Cardiac muscle cell (in vitro differentiated cells and primary cell): ENCODE measurements around the gene ANKRD11. TPM values are rescaled to one million over a fixed set of nuclear protein-coding genes. Genes with fewer than 3 reads are reported as not detected.

Experiments
- DNase-seq, 2 donors: peaks; one replicate each; pipeline versions ENCODE4 v3.0.0 to v3.0.0-alpha.2; 2010 to 2017; ENCODE audit warnings: low read depth in 1 of 2, low spot score in 1 of 2
- H3K27ac ChIP-seq: fragments of 200-600 bp; sonication (generic); 2 replicates; pipeline ENCODE4 v1.5.1; 2016
- H3K27me3 ChIP-seq: fragments of 200-600 bp; sonication (generic); 2 replicates; pipeline ENCODE4 v1.6.0; 2016; ENCODE audit warnings: control low read depth
- H3K36me3 ChIP-seq: fragments of 200-600 bp; sonication (generic); 2 replicates; pipeline ENCODE4 v1.5.1; 2016; ENCODE audit warnings: control low read depth
- H3K4me1 ChIP-seq: fragments of 200-600 bp; sonication (generic); 2 replicates; pipeline ENCODE4 v1.8.1; 2017; ENCODE audit warnings: low read depth, mild to moderate bottlenecking, mixed run types
- H3K4me3 ChIP-seq: fragments of 200-600 bp; sonication (generic); 2 replicates; pipeline ENCODE4 v1.5.1; 2016; ENCODE audit warnings: mild to moderate bottlenecking
- H3K9me3 ChIP-seq: fragments of 200-600 bp; sonication (generic); 2 replicates; pipeline ENCODE4 v1.5.1; 2017; ENCODE audit warnings: low read depth, mild to moderate bottlenecking, control low read depth
- polyA plus RNA-seq: library from polyadenylated mRNA; unstranded; fragments of >200 nt; fragmentation: Nextera tagmentation; extraction: Ambion mirVana; gene quantifications from 2 replicates; pipeline ENCODE4 v1.2.1, GENCODE V29; 2016
- total RNA-seq: library from RNA; depleted of rRNA; stranded (reverse); fragments of >200 nt; gene quantifications from 2 replicates; pipeline ENCODE4 v1.2.3, GENCODE V29; 2016
- TF ChIP-seq, protein P1 (sequence below): IDR thresholded peaks from 2 replicates; pipeline ENCODE4 v1.5.1; 2012; ENCODE audit warnings: low read depth, mild to moderate bottlenecking, low read length

Gene ANKRD11
- total and polyA plus RNA-seq, 2 experiments from 2014 or later = 111 to 131 TPM

DNA sequence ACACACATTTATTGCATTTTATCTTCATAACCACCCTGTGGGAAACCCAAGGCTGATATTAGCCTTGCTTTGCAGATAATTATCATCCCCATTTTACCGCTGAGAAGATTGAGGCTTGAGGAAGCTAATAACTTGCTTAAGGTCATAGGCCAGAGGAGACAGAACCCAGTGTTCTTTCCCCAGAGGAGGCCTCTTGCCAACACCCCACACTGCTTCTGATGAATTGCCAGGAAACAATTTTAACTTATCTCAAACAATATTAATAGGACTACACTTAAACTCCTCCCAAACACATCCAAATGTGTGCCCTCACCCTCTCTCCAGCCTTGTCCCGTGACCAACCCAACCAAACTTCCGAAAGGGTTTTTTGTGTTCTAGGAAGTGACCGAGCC lies 15.7 kb upstream of the ANKRD11 start:
- TF ChIP-seq, protein P1, sequence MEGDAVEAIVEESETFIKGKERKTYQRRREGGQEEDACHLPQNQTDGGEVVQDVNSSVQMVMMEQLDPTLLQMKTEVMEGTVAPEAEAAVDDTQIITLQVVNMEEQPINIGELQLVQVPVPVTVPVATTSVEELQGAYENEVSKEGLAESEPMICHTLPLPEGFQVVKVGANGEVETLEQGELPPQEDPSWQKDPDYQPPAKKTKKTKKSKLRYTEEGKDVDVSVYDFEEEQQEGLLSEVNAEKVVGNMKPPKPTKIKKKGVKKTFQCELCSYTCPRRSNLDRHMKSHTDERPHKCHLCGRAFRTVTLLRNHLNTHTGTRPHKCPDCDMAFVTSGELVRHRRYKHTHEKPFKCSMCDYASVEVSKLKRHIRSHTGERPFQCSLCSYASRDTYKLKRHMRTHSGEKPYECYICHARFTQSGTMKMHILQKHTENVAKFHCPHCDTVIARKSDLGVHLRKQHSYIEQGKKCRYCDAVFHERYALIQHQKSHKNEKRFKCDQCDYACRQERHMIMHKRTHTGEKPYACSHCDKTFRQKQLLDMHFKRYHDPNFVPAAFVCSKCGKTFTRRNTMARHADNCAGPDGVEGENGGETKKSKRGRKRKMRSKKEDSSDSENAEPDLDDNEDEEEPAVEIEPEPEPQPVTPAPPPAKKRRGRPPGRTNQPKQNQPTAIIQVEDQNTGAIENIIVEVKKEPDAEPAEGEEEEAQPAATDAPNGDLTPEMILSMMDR = no peak
- H3K4me3 ChIP-seq = no peak overlapping the region
- no peak overlapping the region for H3K27ac ChIP-seq
- DNase-seq = peak in 1 of 2 donors; percentile 51
- no peaks in the 10 kb centered on the region for H3K27me3 ChIP-seq
- peaks cover 7% of the 10 kb centered on the region for H3K36me3 ChIP-seq
- H3K4me1 ChIP-seq = no peaks in the 10 kb centered on the region
- no peaks in the 10 kb centered on the region for H3K9me3 ChIP-seq

DNA sequence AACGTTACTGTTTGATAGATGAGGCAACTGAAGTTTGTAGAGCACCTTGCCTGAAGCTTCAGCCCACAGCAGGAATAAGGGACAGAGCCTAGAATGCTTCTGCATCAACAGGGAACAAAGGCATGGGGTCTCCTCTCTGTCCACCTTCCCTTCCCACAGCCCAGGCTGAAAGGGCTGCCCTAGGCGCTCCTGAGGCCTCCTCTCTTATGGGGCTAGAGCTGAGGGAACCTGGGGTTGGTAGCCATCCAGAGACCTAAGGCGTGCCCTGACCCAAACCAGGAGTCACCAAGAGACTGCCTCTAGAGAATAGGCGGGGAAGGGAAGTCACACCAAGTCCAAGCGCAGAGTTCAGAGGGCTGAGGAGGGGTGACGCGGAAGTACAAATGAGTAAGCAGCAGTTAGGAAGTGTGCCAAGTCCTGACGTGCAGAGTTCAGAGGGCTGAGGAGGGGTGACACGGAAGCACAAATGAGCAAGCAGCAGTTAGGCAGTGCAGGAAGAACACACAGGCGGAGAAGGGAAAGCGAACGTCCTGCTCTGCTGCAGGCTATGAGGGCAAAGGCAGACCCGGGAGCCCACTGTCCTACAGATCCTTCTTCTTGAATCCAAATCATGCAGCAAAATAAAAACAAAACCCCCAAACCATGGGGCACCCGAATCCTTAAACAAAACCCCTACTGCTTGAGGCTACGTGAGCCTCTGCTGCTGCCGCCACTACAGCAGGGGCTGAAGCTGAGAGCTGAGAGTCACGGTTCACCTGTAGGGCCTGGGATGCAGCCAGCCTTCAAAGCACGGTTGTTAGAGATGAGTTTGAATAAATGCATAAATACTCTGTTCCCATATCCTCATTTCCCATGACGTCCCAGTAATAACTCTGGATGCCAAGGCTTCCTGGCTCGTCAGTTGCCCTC lies 15.1 kb upstream of the ANKRD11 start:
- Histone ChIP-seq H3K9me3 (no peaks in the 10 kb centered on the region), H3K27me3 (no peaks in the 10 kb centered on the region), H3K4me3 (no peak overlapping the region), H3K36me3 (peaks cover under 1% of the 10 kb centered on the region), H3K4me1 (no peaks in the 10 kb centered on the region), H3K27ac (no peak overlapping the region)
- peak in 1 of 2 donors; percentile 94 for DNase-seq
- TF ChIP-seq, protein P1 = no peak

DNA sequence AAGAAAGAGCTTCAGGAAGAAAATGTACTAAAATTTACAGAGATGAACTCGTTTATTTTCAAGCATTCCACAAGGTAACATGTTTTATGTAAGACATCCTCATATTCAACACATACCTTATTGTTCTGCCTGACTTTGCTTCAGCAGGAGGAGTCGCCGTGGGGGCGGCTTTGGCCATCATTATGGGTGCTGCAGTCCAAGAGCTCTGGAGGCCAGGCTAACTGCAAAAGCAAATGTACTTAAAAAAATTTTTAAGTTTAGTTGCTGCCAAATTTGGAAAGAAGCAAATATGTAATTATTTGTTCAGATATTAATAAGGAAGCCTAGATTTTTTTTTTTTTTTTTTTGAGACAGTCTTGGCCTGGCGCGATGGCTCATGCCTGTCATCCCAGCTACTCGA lies 13.7 kb upstream of the ANKRD11 start:
- TF ChIP-seq, protein P1 = no peak
- DNase-seq = no peak
- Histone ChIP-seq H3K9me3 (no peaks in the 10 kb centered on the region), H3K36me3 (no peaks in the 10 kb centered on the region), H3K4me3 (no peak overlapping the region), H3K4me1 (no peaks in the 10 kb centered on the region), H3K27me3 (no peaks in the 10 kb centered on the region), H3K27ac (no peak overlapping the region)

DNA sequence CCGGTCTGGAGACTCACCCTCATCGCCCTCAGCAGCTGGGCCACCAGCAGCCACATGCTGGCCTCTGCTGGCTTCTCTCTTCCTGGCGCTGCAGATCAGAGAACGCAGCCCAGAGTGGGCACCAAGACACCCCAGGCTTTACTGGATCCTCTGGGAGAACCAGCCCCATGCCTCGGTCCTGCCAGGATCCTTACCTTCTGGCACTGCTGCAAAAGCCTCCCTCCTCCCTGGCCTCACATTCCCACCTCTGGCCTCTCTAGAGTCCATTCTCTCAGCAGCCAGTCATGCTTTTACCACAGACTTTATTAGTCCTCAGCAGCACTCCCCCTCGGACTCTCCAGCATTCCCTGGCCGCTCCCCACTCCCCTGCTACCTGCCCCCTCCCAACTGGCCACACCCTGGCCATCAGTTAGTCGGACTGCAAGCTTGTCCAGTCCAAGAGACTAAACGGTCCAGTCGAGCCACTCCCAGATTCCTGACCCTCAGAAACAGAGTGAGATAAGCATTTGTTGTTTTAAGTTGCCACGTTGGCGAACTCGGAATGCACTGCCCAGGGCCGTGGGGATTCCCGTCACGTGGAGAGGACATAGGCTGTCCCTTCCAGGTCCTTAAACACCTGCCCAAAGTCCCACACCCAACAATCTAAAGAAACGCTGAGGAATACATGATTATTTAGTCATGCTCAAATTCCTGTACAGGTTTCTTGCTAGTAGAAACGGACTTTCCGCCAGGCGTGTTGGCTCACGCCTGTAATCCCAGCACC lies 11.9 kb upstream of the ANKRD11 start:
- Histone ChIP-seq H3K36me3 (no peaks in the 10 kb centered on the region), H3K27me3 (no peaks in the 10 kb centered on the region), H3K9me3 (no peaks in the 10 kb centered on the region), H3K27ac (no peak overlapping the region), H3K4me3 (no peak overlapping the region), H3K4me1 (no peaks in the 10 kb centered on the region)
- DNase-seq = peak in 1 of 2 donors; percentile 41
- TF ChIP-seq, protein P1 = no peak

DNA sequence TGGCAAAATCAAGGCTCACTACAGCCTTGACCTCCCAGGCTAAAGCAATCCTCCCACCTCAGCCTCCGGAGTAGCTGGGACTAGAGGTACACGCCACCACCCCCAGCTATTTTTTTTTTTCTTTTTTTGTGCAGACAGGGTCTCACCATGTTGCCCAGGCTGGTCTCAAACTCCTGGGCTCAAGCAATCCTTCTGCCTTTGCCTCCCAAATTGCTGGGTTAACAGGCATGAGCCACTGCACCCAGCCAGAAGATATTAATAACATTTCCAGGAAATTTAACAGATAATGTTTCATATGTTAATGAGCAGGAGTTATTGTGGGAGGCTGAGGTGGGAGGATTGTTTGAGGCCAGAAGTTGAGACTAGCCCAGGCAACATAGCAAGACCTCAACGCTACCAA lies 9.4 kb upstream of the ANKRD11 start:
- DNase-seq = no peak
- H3K4me3 ChIP-seq = no peak overlapping the region
- no peak overlapping the region for H3K27ac ChIP-seq
- H3K9me3 ChIP-seq = no peaks in the 10 kb centered on the region
- TF ChIP-seq, protein P1 = no peak
- H3K4me1 ChIP-seq = peaks cover 5% of the 10 kb centered on the region
- no peaks in the 10 kb centered on the region for H3K36me3 ChIP-seq
- no peaks in the 10 kb centered on the region for H3K27me3 ChIP-seq
